Ovary (tissue), 9 donors: ENCODE results near the gene POMGNT1. TPM values are rescaled to one million over a fixed set of nuclear protein-coding genes. Genes with fewer than 3 reads are reported as not detected.

Experiments
- DNase-seq, 5 donors: peaks; one replicate each; pipeline ENCODE4 v3.0.0-alpha.2; 2019 to 2020
- H3K27ac ChIP-seq, 2 donors: fragments of 200-600 bp; one replicate each; pipeline versions ENCODE4 v1.5.1 to v1.8.0; 2019 to 2022
- H3K27me3 ChIP-seq: fragments of 200-600 bp; one replicate; pipeline ENCODE4 v1.8.0; 2022
- H3K36me3 ChIP-seq: fragments of 200-600 bp; sonication (generic); one replicate; pipeline ENCODE4 v1.5.1; 2019
- H3K4me1 ChIP-seq: one replicate; pipeline ENCODE4 v1.8.1; 2013; ENCODE audit warnings: mild to moderate bottlenecking, moderate library complexity; ENCODE audit not compliant: insufficient read depth
- H3K4me3 ChIP-seq: fragments of 200-600 bp; sonication (generic); one replicate; pipeline ENCODE4 v1.5.1; 2017
- H3K9me3 ChIP-seq, 2 donors: fragments of 200-600 bp in 1 of 2; sonication (generic) in 1 of 2; one replicate each; pipeline versions ENCODE4 v1.5.1 to v1.8.1; 2013 to 2019; ENCODE audit warnings: mild to moderate bottlenecking in 1 of 2, moderate library complexity in 1 of 2
- EP300 ChIP-seq: sonication (generic); formaldehyde crosslinking; IDR thresholded peaks from one replicate; pipeline ENCODE4 v1.6.1; 2017; ENCODE audit warnings: antibody characterized with exemption
- POLR2A ChIP-seq: fragments of 450-650 bp; IDR thresholded peaks from one replicate; pipeline ENCODE4 v1.6.1; 2017; ENCODE audit warnings: antibody characterized with exemption, mild to moderate bottlenecking, moderate library complexity
- WGBS, 3 donors: extraction: QIAGEN DNeasy Blood & Tissue Kit in 1 of 3; methylation state at CpG; one replicate each; pipeline versions ENCODE4 v1.1.5 to v1.1.7; 2013 to 2017; 5-methylcytosine and 5-hydroxymethylcytosine counted together
- intact Hi-C, 4 donors: fragments of 100-400 bp; cut with DNase I; formaldehyde crosslinking; loops; one replicate each; pipeline versions ENCODE4 v1.11.0 to v1.15.1; 2022 to 2023
- polyA plus RNA-seq, 2 donors: library from polyadenylated mRNA; stranded (reverse); fragments of 200-250 nt in 1 of 2; fragments of 350-450 nt in 1 of 2; fragmentation: Illumina TruSeq in 1 of 2; extraction: RNeasy Lipid Tissue Mini Kit (QIAGEN cat#74804) in 1 of 2; gene quantifications; one replicate each; pipeline ENCODE4 v1.2.3, GENCODE V29; 2013 to 2014
- total RNA-seq, 7 donors: library from RNA; depleted of rRNA in 2 of 7; stranded (reverse); fragments of >200 nt in 2 of 7; fragmentation: NEBNext Ultra II Directional in 3 of 7; extraction: Animal tissue kit (Norgen Biotek cat#: 25700) in 3 of 7; gene quantifications; one replicate each; pipeline versions ENCODE4 v1.1.0 to v1.2.4, GENCODE V29; 2016 to 2023
- TF ChIP-seq, protein P1 (sequence below), 3 donors: fragments of 450-650 bp in 2 of 3; fragments of 200-600 bp in 1 of 3; IDR thresholded peaks; one replicate each; pipeline versions ENCODE4 v1.5.1 to v1.8.0; 2016 to 2022; ENCODE audit warnings: antibody characterized with exemption in 3 of 3, mild to moderate bottlenecking in 1 of 3
- donor health status: DM: no; HTN: no; CAD: no; lungs with moderate emphysema.
- donor health status: DM: no; HTN: no; CAD: no.
- donor health status: Bipolar disorder and iron deficiency.
- donor health status: DM: yes; HTN: yes; CAD: no.
- donor health status: DM: no; HTN: no; CAD: no.
- donor health status: DM: yes; HTN: yes; CAD: no.

Gene POMGNT1
- total and polyA plus RNA-seq, 9 donors: 19.1 to 49.2 (median 40.2) TPM

DNA sequence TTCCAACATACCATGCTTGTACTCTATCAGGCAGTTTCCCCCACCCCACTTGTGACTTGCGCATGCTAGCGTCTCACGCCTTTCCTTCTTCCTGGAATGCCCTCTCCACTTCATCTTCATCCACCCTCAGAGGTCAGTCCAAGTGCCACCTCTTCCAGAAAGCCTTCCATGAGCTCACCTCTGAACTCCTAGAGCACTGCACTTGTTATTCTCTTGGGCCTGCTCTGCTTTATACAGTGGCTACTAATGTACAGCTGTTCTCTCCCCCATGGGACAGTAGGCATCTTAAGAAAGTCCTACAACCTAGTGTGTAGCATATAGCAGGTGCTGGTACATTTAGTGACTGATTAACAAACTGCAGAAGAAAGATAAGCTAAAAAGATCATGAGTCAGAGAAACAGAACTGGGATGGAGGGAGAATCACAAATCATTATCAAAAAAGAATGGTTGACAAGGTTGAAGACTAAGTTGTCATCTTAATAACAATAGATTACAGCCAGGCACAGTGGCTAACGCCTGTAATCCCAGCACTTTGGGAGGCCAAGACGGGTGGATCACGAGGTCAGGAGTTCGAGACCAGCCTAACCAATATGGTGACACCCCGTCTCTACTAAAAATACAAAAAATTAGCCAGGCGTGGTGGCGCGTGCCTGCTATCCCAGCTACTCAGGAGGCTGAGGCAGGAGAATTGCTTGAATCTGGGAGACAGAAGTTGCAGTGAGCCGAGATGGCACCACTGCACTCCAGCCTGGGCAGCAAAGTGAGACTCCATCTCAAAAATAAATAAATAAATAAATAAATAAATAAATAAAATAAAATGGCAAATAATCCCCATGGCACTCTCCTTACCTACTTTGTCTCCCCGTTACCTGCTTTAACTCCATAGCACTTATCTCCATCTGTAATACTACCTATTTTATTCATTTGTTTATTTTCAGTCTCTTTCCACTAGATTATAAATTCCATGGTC, 39.6 kb downstream of the POMGNT1 start:
- H3K4me3 ChIP-seq: no peak overlapping the region
- 88 to 94% (median 92%) methylated on average over 13 of the region's 13 CpGs for WGBS, 3 donors
- DNase-seq: no peak
- H3K27me3 ChIP-seq: no peaks in the 10 kb centered on the region
- intact Hi-C loops: no loop called here
- TF ChIP-seq POLR2A (no peak), EP300 (no peak)
- TF ChIP-seq, protein P1, sequence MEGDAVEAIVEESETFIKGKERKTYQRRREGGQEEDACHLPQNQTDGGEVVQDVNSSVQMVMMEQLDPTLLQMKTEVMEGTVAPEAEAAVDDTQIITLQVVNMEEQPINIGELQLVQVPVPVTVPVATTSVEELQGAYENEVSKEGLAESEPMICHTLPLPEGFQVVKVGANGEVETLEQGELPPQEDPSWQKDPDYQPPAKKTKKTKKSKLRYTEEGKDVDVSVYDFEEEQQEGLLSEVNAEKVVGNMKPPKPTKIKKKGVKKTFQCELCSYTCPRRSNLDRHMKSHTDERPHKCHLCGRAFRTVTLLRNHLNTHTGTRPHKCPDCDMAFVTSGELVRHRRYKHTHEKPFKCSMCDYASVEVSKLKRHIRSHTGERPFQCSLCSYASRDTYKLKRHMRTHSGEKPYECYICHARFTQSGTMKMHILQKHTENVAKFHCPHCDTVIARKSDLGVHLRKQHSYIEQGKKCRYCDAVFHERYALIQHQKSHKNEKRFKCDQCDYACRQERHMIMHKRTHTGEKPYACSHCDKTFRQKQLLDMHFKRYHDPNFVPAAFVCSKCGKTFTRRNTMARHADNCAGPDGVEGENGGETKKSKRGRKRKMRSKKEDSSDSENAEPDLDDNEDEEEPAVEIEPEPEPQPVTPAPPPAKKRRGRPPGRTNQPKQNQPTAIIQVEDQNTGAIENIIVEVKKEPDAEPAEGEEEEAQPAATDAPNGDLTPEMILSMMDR (IDR thresholded peaks at IDR 0.05): no peak
- H3K36me3 ChIP-seq: no peaks in the 10 kb centered on the region
- no peaks in the 10 kb centered on the region for H3K9me3 ChIP-seq
- no peaks in the 10 kb centered on the region for H3K4me1 ChIP-seq
- no peak overlapping the region for H3K27ac ChIP-seq

DNA sequence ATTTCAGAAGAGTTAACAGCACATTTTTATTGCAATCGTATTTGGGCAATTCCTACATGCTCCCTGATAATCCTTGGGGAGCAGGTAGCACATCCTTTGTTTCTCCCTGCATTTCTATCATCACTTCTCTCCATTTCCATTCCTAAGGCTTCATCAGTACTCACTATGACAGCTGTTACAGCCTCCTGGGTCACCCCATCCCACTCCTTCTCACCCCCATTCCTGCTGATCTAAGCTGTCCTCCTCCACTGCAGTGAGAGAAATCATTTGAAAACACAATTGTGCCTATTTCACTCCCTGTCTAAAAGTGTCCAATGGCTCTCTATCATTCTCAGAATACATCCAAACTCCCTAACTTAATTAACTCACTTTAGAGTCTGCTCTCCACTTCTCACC, 40.3 kb downstream of the POMGNT1 start:
- intact Hi-C loops: no loop called here
- Histone ChIP-seq H3K4me3 (no peak overlapping the region), H3K27me3 (no peaks in the 10 kb centered on the region), H3K27ac (no peak overlapping the region), H3K9me3 (no peaks in the 10 kb centered on the region), H3K4me1 (no peaks in the 10 kb centered on the region), H3K36me3 (no peaks in the 10 kb centered on the region)
- no peak for DNase-seq
- 82 to 85% (median 84%) methylated on average over 1 of the region's 1 CpG for WGBS, 3 donors
- TF ChIP-seq POLR2A (no peak), EP300 (no peak)
- TF ChIP-seq, protein P1 (IDR thresholded peaks at IDR 0.05): no peak

DNA sequence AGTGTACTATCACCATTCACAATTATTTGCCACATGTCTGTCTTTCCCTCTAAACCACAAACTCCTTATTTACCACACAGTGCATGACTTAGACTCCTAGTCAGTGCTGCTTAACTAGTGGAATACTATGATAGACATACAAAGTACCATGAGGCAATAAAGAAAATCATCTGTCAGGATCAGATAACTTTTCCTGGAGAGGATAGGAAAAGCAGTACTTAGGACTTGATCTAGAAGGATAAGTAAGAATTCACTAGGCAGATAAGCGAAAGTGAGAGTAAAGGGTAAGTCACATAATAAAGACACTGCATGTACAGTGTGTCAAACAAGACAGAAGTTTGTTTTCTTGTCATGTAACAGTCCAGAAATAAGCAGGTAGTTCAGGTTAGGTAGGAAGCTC, 44.5 kb downstream of the POMGNT1 start:
- H3K36me3 ChIP-seq: no peaks in the 10 kb centered on the region
- H3K27me3 ChIP-seq: no peaks in the 10 kb centered on the region
- 93 to 100% (median 99%) methylated on average over 1 of the region's 1 CpG for WGBS, 3 donors
- TF ChIP-seq, protein P1 (IDR thresholded peaks at IDR 0.05): no peak
- TF ChIP-seq POLR2A (no peak), EP300 (no peak)
- H3K4me1 ChIP-seq: no peaks in the 10 kb centered on the region
- no peak for DNase-seq
- no peak overlapping the region for H3K4me3 ChIP-seq
- intact Hi-C loops: no loop called here
- no peaks in the 10 kb centered on the region for H3K9me3 ChIP-seq
- H3K27ac ChIP-seq: no peak overlapping the region

DNA sequence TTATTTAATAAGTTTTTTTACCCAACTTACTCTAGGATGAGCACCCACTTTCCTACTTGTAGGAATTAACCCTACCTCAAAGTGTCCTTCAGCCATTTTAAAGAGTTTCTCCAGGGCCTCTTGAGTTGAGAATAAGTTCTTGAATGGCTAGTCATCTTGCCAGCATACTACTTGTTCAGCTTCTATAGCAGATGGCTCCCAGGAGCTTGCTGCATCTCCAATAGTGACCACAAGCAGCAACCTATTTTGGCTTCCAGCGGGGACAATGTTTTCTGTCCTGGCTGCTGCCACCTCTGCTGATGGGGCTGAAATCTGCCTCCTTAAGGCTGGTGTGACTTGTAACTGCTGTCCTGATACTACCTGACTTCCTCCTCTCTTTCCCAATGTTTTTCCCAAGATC, 45.0 kb downstream of the POMGNT1 start:
- TF ChIP-seq POLR2A (no peak), EP300 (no peak)
- TF ChIP-seq, protein P1 (IDR thresholded peaks at IDR 0.05): no peak
- DNase-seq: no peak
- WGBS, 3 donors: 95 to 100% (median 97%) methylated on average over 1 of the region's 1 CpG
- Histone ChIP-seq H3K4me1 (no peaks in the 10 kb centered on the region), H3K9me3 (no peaks in the 10 kb centered on the region), H3K4me3 (no peak overlapping the region), H3K27ac (no peak overlapping the region), H3K27me3 (no peaks in the 10 kb centered on the region), H3K36me3 (no peaks in the 10 kb centered on the region)
- intact Hi-C loops: no loop called here
